AML-193 (cell line): Measurements from ENCODE around the gene GALNT9.

Experiments
- DNase-seq, 2 experiments: peaks; one replicate each; lab custom pipeline; 2025; lab: John Stamatoyannopoulos, UW

The GALNT9 gene

GRCh38 chr12:132180648-132181546 lies 148.5 kb downstream of the GALNT9 start:
- no peak for DNase-seq

GRCh38 chr12:132179431-132180362 lies 149.7 kb downstream of the GALNT9 start:
- DNase-seq: no peak

- DNase-seq: no peak
These were observed 150.5 kb downstream of the GALNT9 start for GRCh38 chr12:132178801-132179401.

GRCh38 chr12:132178316-132178715 lies 151.1 kb downstream of the GALNT9 start:
- peak; percentile 19 to 49 for DNase-seq

GRCh38 chr12:132176920-132177551 lies 152.4 kb downstream of the GALNT9 start:
- no peak for DNase-seq

GRCh38 chr12:132176385-132176919 lies 152.9 kb downstream of the GALNT9 start:
- no peak for DNase-seq

GRCh38 chr12:132175496-132176384 lies 153.6 kb downstream of the GALNT9 start:
- DNase-seq: no peak

- no peak for DNase-seq
These were observed 154.4 kb downstream of the GALNT9 start for GRCh38 chr12:132174839-132175490.

GRCh38 chr12:132174015-132174838 lies 155.2 kb downstream of the GALNT9 start:
- no peak for DNase-seq

- DNase-seq: no peak
These were observed 156.0 kb downstream of the GALNT9 start for GRCh38 chr12:132173135-132174014.

GRCh38 chr12:132172619-132173018 lies 156.8 kb downstream of the GALNT9 start:
- DNase-seq: no peak

- no peak for DNase-seq
These were observed 157.3 kb downstream of the GALNT9 start for GRCh38 chr12:132171968-132172521.

- DNase-seq: no peak
These were observed 158.0 kb downstream of the GALNT9 start for GRCh38 chr12:132171293-132171967.

GRCh38 chr12:132170637-132171292 lies 158.6 kb downstream of the GALNT9 start:
- no peak for DNase-seq

GRCh38 chr12:132170094-132170636 lies 159.2 kb downstream of the GALNT9 start:
- DNase-seq: no peak

GRCh38 chr12:132169376-132169775 lies 160.0 kb downstream of the GALNT9 start:
- no peak for DNase-seq
